Hematopoietic multipotent progenitor cell (in vitro differentiated cells): ENCODE data around the gene MAPT. TPM values are rescaled to one million over a fixed set of nuclear protein-coding genes. Genes with fewer than 3 reads are reported as not detected.
"Not testable (repeated sequence)": the region's sequence is repeated elsewhere in the genome, so short reads cannot be mapped to it uniquely, and the experiment has no call there.

Source experiments
- DNase-seq, 3 donors: peaks; one replicate each; pipeline ENCODE4 v3.0.0-alpha.2; 2011 to 2015; ENCODE audit warnings: low read depth in 2 of 3, low spot score in 2 of 3
- total RNA-seq: library from RNA; depleted of rRNA; stranded (reverse); fragments of >200 nt; gene quantifications from one replicate; pipeline ENCODE4 v1.2.3, GENCODE V29; 2012

The MAPT gene
- total RNA-seq, 1 donor = under 0.01 TPM

DNA sequence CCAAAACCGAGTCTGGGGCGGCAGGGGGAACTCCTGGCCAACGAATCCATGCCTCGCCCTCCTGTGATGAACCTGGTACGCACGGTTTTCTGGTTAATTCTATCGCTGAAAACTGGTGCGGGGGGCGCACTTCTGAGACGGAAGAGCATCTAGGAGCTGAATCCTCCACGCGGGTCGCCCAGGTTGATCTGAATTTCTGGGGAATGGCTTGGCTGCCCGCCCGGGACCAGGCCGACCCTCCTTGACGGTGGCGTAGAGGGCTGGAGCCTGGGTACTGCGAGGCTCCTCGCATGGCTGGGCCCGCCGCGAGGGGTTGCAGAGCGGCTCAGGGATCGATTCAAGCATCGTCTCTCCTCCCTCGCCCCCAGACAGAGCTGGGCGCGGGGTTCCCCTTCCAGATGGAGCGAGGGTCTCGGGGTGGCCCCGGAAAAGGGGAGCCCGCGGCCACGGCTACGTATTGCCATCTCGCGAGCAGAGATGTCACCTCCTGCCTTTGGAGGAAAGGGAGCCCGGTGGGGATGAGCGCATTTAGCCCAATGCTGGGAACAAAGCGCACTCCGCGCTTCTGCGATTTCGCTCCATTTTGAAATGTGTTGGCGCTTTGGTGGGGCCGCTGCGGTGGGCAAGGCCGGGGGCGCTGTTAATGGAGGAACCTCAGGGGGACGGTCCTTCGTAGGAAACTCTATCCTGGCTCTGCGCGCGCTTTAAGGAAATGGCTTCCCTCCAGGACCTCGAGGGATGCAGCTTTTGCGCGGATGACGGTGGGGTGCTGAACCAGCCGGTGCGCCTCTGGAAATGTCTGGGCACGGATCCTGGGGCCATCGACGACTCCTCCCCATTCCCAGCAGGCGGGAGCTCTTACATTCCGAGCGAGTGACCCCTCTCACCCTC, 2.7 kb downstream of the MAPT start:
- DNase-seq = peak in 1 of 3 donors; percentile 16

- no peak for DNase-seq
Observed at GRCh38 chr17:45900136-45900535, 5.8 kb downstream of the MAPT start.

DNA sequence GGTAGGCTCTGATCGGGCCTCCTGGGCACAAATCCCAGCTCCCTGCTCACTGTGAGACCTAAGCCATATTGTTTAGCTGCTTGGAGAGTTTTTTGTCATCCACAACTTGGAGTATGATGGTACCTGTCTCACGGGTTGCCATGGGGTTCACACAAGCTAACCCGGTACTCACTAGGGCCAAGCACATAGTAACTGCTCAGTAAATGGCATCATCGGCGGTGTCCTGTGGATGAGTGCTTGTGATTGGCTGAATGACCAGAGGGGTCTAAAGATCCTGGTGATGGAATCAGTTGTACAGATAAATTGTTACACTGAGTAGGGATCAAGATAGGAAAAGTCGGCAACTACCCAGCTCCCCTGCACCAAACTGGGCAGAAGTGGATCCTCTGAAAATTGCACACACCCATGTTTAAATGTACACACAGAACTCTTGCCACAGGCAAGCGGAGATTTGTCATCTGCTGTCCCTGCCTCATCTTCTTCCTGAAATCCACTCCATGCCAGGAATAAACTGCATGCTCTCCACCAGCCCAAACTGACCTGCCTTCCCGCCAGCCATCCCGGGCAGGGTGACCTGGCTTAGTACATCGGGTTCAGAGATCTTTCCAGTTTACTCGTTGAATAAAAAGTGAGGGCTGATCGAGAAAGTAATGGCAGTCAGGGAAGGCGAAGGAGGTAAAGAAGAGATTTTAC, 6.5 kb downstream of the MAPT start:
- DNase-seq = no peak

DNA sequence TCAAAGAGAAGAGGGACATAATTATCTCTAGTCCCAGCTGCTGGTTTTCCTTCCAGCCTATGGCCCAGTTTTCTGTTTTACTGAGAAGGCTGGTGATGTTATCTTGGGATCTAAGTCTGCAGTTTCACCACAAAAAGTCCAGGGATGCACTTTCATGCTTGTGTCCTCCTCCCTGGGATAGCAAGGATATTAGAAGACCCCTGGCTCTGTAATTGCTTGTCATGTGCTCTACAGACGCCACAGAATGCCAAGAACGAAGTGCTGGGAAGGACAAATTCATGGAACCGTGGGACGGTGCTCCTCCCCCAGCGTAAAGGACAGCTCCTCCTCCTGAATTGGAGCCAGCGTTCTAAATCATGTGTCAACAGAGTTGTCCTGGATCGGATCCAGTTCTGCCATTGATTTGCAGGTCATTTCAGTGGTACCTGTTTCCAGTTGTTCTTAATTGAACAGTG, 8.6 kb downstream of the MAPT start:
- DNase-seq = no peak

GRCh38 chr17:45904866-45905265, 10.5 kb downstream of the MAPT start:
- DNase-seq = no peak

DNA sequence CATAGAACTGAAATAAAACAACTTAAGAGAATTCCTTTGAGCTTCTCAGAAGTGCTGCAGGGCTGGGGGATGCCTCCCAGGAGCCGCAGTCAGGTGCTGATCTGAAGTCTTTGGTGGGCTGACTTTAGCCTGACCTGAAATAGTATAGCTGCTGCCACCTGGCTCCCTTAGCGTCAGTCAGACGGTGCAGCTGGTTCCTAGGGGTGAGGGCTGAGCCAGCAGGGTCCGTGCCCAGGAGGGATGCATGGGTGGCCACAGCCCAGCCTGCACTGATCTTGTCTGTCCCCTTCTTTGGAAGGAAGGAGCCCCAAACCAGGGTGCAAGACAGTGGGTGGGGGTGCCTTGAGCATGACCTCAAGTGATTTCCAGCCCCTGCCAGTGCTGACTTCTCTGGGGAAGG, 11.5 kb downstream of the MAPT start:
- DNase-seq = no peak

DNA sequence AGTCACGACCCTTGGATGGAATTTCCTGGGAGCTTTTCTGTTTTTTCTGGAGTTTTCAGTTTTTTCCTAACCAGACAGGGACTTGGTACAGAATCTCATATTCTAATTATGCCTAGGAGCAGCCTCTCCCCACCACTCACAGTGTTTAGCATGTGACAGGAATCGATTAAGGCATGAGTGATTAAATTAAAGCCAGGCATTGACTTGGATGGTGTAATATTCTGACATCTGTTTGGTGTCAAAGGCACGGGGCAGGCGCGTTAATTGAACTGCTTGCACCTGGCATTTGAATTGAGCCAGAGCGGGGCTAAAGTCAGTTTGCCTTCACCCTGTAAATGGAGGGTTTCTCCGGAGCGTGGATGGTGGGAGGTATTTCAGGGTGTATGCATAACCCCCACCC, 11.9 kb downstream of the MAPT start:
- DNase-seq = no peak

- DNase-seq = no peak
Observed at GRCh38 chr17:45906927-45907622, 12.7 kb downstream of the MAPT start.

DNA sequence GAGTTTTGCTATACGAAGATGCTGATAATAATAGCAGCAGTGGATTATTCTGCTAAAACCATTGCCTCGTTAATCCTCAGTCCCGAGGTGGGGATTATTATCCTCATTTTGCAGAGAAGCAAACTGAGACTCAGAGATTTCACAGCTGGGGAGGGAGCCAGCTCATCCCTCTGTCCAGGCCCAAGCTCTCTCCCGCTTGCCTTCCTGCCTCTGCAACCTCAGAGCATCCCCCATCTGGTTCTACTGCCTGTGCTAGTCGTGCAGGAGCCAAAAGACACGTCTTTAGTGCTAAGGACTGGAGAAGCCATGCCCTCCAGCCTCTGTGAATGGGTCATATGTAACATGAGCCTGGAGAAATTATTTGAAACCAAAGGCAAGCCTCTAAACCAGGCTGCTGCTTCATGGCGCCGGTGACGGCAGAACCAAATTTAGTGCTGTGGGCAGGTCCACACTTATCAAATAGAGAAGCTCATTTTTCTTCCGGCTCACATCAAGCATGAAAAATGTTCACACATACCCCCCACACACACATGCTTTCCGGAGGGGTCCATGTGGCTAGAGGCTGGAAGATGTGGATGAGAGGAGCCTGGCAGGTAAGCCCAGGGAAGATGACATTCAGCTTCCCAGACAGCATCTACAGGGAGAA, 13.5 kb downstream of the MAPT start:
- DNase-seq = no peak

GRCh38 chr17:45908460-45908859, 14.1 kb downstream of the MAPT start:
- DNase-seq = no peak

GRCh38 chr17:45908935-45909334, 14.6 kb downstream of the MAPT start:
- no peak for DNase-seq

GRCh38 chr17:45910667-45911066, 16.3 kb downstream of the MAPT start:
- DNase-seq = no peak

DNA sequence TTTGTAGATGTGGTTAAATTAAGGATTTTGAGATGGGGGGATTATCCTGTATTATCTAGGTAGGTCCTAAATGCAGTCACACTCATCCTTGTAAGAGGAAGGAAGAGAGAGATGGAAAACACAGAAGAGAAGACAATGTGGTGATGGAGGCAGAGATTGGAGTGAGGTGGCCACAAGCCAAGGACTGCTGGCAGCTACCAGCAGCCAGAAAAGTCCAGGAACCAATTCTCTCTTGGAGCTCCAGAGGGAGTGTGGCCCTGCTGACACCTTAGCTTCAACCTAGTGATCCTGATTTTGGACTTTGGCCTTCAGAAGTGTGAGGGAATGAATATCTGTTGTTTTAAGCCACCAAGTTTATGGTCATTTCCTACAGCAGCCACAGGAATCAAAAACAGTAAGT, 18.0 kb downstream of the MAPT start:
- DNase-seq = no peak

GRCh38 chr17:45913030-45913429, 18.7 kb downstream of the MAPT start:
- DNase-seq = not testable (repeated sequence)

DNA sequence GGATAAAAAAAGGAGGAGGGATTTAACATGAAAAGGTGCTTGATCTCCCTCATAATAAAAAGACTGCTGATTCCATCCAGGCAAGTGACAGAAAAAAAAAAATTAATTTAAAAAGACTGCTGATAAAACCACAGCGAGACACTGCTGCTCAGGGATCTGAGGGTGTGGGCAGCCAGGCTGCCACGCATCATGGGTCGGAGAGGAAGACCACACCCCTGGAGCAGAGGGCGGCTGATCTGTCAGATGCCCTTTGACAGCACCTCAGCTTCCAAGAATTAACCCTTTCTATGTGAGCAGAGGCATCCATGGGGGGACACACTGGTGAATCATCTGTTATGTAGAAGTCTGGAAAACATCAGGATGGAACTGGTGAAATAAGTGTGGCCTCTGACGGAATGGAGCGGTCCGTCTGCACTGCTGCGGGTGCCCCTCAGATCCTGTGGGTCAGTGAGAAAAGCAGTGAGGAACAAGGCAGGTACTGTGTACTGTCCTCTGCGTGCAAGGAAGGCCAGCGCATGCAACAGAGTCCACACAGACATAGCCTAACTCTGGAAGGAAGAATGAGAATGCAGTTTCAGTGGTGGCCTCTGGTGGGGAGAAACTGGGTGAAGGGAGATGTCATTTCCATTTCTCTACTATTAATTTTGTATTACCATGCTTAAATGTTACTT, 19.8 kb downstream of the MAPT start:
- DNase-seq = no peak

- no peak for DNase-seq
Observed at GRCh38 chr17:45915263-45915662, 20.9 kb downstream of the MAPT start.

- DNase-seq = no peak
Observed at GRCh38 chr17:45917081-45917480, 22.7 kb downstream of the MAPT start.

DNA sequence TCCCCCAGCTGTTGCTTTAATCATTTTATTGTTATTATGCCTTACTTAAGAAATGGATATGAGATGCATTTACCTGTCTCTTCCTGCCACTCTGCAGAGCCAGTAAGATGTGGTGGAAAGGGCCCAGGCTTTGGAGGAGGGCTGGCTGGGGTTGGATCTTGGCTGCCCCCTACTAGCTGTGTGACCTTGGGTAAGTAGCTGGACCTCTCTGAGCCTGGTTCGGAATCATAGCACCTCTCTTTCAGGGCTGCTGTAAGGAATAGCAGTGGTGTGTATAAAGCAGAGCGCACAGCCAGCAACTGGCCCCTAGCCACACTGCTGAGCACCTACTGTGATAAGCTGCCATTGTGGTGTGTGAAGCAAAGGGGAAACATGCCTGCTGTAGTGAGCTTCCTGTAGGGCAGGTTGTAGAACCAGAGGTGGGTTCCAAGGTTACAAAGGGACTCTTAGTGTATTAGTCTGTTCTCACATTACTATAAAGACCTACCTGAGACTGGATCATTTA, 23.9 kb downstream of the MAPT start:
- DNase-seq = no peak

DNA sequence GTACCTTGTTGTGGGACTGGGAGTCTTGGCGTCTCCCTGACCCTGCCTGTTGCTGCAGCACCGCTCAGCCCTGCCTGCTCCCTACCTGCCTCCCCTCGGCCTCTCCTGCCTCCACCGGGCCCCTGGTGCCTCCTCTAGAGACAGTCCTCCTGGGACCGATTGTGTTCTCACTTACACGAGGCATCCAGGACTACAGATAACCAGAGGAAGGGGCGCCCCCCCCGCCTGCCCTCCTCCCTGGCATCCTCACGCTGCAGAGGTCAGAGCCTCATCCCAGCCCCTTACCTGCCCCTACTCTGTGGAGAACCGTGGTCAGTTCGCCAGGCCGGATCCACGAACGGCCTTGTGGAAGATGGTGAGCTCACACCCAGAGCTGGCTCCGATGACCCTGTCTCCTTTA, 24.8 kb downstream of the MAPT start:
- no peak for DNase-seq

DNA sequence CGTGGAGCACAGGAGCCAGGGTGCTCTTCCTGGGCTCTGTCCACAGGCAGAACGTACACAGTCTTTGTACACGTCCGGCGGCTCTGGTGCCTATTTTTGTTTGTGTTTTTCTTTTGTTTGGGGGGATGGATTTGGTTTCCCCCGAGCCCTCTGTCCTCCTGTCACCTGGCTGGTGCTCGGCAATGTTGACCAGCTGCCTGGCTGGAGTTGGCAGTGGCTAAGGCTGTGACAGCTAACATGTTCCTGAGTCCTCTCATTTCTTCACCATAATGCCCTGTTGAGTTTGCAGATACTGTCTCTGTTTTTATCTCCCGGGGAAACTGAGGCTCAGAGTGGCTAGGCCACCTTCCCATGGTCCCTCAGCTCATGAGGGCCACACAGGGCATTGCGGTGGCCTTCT, 25.7 kb downstream of the MAPT start:
- no peak for DNase-seq
